GM18873 (cell line): Measurements from ENCODE around the gene GRAMD1B.

Source experiments
- ATAC-seq: cut with Tn5 transposase; IDR thresholded peaks from one replicate; pipeline ENCODE4 v1.9.1; 2021; ENCODE audit warnings: mild to moderate bottlenecking, moderate library complexity, moderate number of reproducible peaks; ENCODE audit not compliant: unreplicated experiment, low FRiP score

GRAMD1B gene

GRCh38 chr11:123408619-123409455, 21.2 kb upstream of the GRAMD1B start:
- no peak for ATAC-seq

GRCh38 chr11:123409456-123410217, 20.4 kb upstream of the GRAMD1B start:
- no peak for ATAC-seq

GRCh38 chr11:123410218-123410549, 19.9 kb upstream of the GRAMD1B start:
- ATAC-seq = no peak

- ATAC-seq = no peak
Measured at GRCh38 chr11:123413636-123414035, 16.4 kb upstream of the GRAMD1B start.

- no peak for ATAC-seq
Measured at GRCh38 chr11:123416566-123416965, 13.5 kb upstream of the GRAMD1B start.

GRCh38 chr11:123418351-123419114, 11.5 kb upstream of the GRAMD1B start:
- no peak for ATAC-seq

- ATAC-seq = no peak
Measured at GRCh38 chr11:123419731-123420452, 10.2 kb upstream of the GRAMD1B start.

GRCh38 chr11:123421589-123421988, 8.5 kb upstream of the GRAMD1B start:
- no peak for ATAC-seq

- ATAC-seq = no peak
Measured at GRCh38 chr11:123425367-123425766, 4.7 kb upstream of the GRAMD1B start.

GRCh38 chr11:123426789-123427188, 3.3 kb upstream of the GRAMD1B start:
- no peak for ATAC-seq

- no peak for ATAC-seq
Measured at GRCh38 chr11:123427405-123427804, 2.7 kb upstream of the GRAMD1B start.

GRCh38 chr11:123428116-123428715, 1.9 kb upstream of the GRAMD1B start:
- ATAC-seq = no peak

- ATAC-seq = no peak
Measured at GRCh38 chr11:123429336-123429735, 733 bp upstream of the GRAMD1B start.

GRCh38 chr11:123430721-123431497, 840 bp downstream of the GRAMD1B start:
- ATAC-seq = no peak

- no peak for ATAC-seq
Measured at GRCh38 chr11:123431619-123432018, 1.6 kb downstream of the GRAMD1B start.

GRCh38 chr11:123434262-123434661, 4.2 kb downstream of the GRAMD1B start:
- ATAC-seq = no peak

GRCh38 chr11:123434911-123435310, 4.8 kb downstream of the GRAMD1B start:
- no peak for ATAC-seq

GRCh38 chr11:123437236-123437979, 7.3 kb downstream of the GRAMD1B start:
- no peak for ATAC-seq
